Measurements from ENCODE around the gene SOX21.

The SOX21 gene

DNA sequence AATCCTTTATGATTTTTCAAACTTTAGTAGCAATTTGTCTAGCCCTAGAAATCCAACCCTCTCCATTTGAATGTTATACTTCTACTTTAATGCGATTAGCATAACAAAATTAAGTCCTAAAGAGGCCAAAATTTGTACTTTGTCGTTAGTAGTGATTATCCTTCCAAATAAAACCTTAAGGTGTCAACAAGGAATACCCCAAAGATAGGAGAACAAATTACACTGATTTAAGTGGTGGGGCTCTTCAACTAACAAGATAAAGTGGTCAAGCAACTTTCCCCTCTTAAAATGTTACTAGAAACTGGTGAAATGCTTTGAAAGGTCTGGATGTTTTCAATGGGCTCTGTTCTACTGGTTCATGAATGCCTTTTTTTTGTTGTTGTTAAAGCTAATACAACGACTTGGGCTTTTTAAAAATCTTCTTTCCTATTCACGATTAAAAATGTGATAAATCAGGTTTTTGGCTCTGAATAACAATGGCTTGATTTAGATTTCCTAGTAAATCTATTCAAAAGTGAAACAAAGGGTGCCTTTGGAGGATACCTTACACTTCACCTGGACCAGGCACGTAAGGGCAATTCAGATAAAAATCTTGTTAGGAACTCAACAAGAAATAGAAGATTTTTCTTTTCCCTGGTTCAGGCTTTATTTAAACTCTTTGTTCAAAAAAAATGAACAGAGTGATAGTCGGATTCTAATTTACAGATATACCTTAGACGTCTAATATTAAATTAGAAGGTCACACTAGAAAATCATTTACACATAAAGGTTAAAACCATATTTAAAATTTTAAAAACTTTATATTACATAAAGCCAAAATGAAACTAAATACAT lies 3.1 kb downstream of the SOX21 start:
- DNase-seq: no peak

DNA sequence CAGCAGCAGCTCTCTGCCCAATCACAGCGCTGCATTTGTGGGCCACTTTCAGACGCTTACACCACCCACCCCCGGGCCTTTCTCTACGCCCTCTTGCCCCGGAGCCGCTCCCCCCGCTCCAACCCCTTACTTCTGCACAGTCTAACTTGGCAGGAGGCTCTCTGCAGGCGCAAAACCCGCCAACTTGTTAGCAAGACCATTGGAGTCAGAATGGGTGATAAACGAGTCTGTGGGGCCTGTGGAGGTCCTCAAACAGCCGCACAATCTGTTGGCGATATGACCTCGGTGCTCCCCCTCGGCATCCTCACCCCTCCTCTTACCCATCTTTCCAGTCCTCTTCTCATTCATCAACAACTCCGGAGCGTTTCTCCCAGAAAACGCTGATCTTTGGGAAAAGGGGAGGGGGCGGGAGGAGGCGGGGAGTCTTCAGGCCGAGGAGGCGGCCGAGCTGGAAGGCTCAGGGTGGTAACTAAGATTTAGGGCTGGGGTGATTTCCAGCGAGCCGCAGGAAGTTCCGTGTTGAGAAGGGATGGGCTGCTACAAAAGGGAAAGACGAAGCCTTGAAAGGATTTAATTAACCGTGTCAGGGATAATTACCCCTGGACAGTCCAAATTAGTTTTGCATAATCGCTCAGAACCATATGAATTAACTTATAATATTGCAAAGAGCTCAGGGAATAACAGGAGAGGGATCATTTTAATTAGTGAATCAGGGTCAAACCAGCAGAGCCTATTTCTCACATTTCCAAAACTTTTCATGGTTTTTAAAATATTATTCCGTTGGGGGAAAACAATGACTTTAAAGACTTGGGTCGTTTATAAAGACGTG lies 4.1 kb downstream of the SOX21 start:
- DNase-seq: no peak

GRCh38 chr13:94707400-94708021 lies 4.8 kb downstream of the SOX21 start:
- DNase-seq: peak in 1 of 4 experiments; percentile 29

GRCh38 chr13:94706843-94707399 lies 5.4 kb downstream of the SOX21 start:
- DNase-seq: no peak

DNA sequence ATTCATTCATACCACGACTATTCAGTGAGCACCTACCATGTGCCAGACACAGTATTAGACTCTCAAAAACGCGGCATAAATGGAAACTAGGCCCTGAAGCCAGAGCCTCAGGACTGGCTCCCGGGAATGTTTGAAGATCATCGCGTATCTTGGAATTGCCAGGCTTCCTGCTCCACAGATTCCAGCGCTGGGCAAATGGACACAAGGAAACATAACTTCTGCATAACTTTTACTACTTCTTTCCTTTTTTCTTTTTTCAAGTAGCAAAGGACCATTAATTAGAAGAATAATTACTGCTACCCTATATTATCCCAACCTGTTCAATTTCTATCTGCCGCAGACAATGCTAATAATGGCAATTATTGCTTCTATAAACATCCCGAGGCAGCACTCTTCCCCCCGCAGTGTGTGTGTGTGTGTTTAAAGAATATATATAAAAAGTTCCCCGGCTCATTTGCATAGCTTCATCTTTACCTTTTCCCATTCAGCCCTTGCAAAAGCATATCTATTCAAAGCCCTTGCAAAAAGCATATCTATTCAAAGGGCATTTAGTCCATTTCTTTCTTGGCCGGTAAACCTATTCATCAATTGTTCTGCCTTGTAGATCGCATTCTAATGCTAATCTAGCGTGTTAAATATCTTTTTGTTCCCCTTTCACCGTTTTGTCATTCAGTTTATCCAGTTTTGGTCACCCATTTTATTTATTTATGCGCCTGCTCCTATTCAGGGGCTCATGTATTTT lies 6.1 kb downstream of the SOX21 start:
- no peak for DNase-seq

DNA sequence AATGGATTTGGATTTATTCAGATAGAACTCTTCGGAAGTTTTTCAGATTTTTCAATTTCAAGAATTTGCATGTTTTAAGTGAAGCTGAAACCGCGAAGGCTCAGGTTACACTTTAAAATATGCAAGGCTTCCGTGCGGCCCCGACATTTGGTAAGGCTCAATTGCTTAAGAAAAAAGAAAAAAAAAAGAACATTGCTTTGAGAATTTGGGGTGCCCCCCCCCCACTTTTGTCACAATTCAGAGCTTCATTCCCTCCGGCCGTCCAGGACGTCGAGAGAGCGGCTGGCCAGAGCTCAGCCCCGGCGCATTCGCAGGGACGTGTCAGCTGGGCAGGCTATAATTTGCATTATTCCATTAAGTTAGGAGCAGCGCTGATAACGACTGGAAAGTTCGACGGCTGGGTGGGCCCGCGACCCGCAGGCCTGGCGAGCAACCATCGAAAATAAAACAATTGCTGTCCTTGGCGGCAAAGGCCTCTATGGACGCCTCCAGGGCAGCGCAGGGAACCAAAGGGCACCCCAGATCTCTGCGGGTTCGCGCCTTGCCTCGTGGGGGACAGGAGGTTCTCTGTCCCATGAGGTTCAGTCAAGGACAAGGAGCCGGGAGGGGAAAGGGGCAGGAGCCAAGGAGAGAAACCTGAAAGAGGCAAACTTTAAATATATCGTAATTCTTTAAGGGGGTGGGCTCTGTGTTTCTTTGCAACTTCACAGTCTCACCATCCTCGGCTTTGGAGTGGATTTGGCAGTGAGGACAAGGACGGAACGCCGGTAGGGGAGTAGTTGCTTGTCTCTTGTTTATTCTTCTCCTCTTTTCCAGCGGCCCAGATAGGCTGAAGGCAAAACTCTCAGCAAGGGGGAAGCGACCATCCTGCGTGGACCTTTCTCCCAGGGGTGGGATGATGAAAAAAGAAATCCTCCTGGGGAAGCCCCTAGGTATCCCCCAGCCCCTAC lies 7.0 kb downstream of the SOX21 start:
- no peak for DNase-seq

DNA sequence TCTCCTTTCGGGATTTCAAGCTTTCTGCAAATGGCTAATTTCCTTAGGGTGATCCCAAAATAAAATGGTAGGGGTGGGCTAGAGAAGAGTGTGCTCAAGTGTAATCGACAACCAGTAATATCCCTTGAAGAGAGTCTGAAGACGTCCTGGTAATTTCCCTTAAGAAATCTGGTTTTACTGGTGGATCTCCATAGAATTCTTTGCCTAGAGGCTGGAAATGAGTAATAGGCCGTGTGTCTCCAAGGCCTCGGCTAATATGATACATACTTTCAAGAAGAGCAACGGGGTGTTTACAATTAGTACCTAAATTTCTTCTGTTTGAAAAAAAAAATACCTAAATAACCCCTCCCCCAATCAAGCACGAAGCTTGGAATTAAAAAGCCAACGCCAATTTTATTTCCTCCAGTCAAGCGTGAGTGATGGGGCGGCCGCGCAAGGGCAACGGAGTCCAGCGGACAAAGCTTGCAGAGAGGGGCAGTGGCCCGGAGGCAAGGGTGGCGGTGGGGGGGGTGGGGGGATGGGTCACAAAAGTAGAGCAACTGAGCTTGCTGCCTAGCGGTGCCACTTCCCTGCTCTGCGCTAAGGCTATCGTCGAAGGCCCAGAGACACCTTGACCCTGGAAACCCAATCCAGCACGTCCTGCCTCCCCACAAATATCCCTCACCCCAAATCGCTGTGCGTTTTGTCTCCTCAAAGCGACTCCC lies 7.8 kb downstream of the SOX21 start:
- DNase-seq: no peak

- no peak for DNase-seq
Observed at GRCh38 chr13:94703721-94704314, 8.5 kb downstream of the SOX21 start.

GRCh38 chr13:94703271-94703670 lies 9.1 kb downstream of the SOX21 start:
- DNase-seq: no peak

GRCh38 chr13:94702181-94703041 lies 9.9 kb downstream of the SOX21 start:
- DNase-seq: no peak

DNA sequence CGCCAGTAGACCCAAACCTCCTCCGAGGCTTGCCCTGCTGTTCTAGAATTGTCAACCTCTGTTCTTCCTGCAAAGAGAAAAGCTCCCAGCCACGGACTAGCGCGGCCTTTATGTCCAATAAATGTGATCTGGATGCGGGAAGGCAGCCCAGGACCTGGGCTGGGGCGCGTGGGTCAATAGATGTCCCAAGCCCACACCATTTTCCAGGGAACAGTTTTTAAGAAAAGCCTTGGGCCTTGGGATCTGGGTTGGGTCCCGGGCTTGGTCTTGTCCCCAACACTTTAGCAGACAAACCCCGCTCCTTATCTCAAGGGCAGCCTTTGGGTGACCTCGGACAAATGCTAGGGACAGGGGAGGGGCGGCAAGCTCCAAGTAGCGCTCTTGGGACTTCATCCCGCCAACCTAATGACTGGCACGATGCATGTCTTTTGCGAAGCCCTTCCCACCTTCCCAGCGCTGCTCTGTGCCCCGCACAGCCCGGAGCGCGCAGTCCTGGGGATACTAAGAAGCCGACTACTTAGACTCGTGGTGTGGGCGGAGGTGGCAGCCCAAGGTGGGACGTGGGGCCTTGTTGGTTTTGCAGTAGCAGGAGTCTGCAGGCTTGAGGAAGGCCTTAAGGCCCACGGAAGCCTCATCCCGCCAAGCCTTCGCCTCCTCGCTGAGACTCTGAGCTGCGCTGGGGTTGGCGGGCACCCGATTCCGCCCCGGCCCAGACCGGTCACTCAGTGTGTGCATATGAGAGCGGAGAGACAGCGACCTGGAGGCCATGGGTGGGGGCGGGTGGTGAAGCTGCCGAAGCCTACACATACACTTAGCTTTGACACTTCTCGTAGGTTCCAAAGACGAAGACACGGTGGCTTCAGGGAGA lies 10.8 kb downstream of the SOX21 start:
- DNase-seq: no peak

DNA sequence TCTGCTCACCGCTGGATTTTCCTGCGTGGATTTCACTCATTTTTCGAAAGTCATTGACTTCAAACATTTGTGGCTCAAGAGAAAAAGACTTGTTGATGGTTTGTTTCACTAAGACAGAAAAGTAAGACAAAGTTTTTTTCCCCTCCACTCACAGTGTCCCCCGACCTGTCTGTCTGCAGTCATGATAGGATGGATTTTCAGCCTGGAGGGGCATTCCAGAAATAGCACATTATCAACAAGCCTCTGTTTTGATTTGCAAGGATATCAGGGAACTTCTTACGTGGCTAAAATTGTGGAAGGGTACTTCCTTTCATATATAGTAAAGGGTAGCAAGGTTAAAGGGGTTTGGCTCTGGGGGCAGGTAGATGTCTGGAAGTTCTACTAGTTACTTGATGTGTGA lies 11.8 kb downstream of the SOX21 start:
- DNase-seq: no peak

DNA sequence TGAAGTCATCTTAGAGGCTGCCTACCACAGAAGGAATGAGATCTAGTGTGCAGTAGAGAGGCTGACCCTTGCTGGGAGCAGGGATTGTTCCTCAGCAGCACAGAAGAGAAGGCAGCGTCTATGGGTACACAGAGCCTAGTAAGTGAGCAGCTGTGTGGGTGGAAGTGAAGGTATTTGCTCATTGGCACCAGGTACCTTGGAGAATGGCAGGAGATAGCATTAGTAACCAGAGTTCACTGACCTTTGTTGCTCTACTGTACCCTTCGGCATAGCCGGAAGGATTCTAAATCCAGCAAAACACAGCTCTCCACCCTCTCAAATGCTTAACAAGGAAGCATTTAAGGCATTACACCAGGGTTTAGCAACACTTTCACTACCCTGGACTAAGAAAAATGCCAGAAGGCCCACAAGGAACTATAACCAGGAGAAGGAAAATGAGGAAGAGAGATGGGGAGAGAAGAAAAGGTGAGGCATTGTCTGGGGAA lies 12.3 kb downstream of the SOX21 start:
- DNase-seq: no peak

DNA sequence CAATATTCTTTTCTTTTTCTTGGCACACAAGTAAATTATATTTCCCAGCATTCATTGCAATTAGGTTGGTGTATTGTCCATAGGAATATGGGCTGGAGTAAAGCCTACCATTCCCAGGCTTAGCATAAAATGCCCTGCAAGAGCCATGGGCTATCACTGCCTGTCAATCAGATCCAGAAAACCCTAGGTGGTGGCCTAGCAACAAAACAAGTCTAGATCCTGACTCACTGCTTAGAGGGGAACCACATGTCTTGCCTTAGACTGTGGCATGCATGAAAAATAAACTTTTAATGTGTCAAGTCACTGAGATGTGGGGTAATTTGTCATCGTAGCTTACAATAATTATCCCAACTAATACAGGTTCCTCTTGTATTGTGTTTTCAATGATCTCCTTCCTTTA lies 16.2 kb downstream of the SOX21 start:
- no peak for DNase-seq

GRCh38 chr13:94692030-94692429 lies 20.3 kb downstream of the SOX21 start:
- DNase-seq: no peak

DNA sequence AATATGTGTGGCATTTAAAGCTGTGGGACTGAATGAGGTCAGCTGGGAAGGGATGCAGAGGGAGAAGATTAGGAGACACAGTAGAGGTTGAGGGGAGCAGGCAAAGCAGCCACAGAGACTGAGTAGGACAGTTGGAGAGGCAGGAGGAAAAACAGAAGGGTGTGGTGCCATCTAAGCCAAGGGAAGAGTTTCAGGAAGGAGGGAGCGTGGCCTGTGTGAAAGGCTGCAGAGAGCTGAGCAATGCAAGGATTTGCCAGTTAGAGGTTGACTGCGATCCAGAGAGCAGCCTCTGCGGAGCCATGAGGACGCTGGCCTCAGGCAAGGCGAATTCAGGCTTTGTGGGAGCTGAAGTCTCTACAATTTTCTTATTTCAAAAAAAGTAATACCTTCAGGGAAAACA lies 28.9 kb downstream of the SOX21 start:
- DNase-seq: no peak

- DNase-seq: no peak
Observed at GRCh38 chr13:94682229-94682628, 30.1 kb downstream of the SOX21 start.

DNA sequence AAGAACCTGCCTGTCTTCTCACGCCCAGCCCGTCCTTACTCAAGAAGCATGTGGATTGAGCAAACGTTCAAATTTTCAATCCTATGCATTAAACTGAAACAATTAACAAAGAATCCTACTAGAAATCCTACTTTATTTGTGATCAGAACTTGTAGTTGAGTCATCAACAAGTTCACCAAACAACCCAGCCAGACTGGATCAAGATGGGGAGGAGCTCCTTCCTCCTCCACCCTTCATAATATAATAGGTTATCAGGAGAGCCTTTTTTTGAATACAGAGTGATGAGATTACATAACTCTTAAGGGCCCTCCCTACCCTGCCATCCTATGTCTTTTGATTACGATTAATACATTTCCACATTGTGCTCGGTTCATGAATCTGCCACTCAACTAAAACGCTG lies 32.7 kb downstream of the SOX21 start:
- DNase-seq: no peak

Measured in suppressor macrophage (primary cell).